Loucy (cell line): ENCODE measurements around the gene SYNGR3.
"Not testable (repeated sequence)": the region's sequence is repeated elsewhere in the genome, so short reads cannot be mapped to it uniquely, and the experiment has no call there.

Source experiments
- H2AFZ ChIP-seq: fragments of 200-600 bp; sonication (generic); 2 replicates; pipeline ENCODE4 v1.6.0; 2016; ENCODE audit warnings: antibody characterized with exemption, mild to moderate bottlenecking, low read length, moderate library complexity
- H3F3A ChIP-seq: fragments of 200-600 bp; 2 replicates; pipeline ENCODE4 v1.6.0; 2016; ENCODE audit warnings: antibody characterized with exemption, low read depth, mild to moderate bottlenecking
- H3K27me3 ChIP-seq: fragments of 200-600 bp; sonication (generic); 2 replicates; pipeline ENCODE4 v1.6.1; 2014; ENCODE audit warnings: low read length, mild to moderate bottlenecking; ENCODE audit not compliant: insufficient read depth, poor library complexity, severe bottlenecking
- H3K36me3 ChIP-seq: fragments of 200-600 bp; sonication (generic); 2 replicates; pipeline ENCODE4 v1.6.1; 2016; ENCODE audit warnings: low read length; ENCODE audit not compliant: insufficient read depth
- H3K4me1 ChIP-seq: fragments of 200-600 bp; sonication (generic); 2 replicates; pipeline ENCODE4 v1.5.1; 2014; ENCODE audit warnings: low read length, mild to moderate bottlenecking; ENCODE audit not compliant: insufficient read depth, poor library complexity, severe bottlenecking
- H3K4me2 ChIP-seq: fragments of 200-600 bp; sonication (generic); 2 replicates; pipeline ENCODE4 v1.6.0; 2014; ENCODE audit warnings: antibody characterized with exemption, low read length, low read depth, mild to moderate bottlenecking; ENCODE audit not compliant: poor library complexity, severe bottlenecking
- H3K4me3 ChIP-seq: fragments of 200-600 bp; sonication (generic); 2 replicates; pipeline ENCODE4 v1.5.1; 2014; ENCODE audit warnings: low read length, mild to moderate bottlenecking, mixed read lengths; ENCODE audit not compliant: poor library complexity, severe bottlenecking
- H3K79me2 ChIP-seq: fragments of 200-600 bp; sonication (generic); 2 replicates; pipeline ENCODE4 v1.6.1; 2014; ENCODE audit warnings: low read length; ENCODE audit not compliant: insufficient read depth
- H3K9ac ChIP-seq: fragments of 200-600 bp; sonication (generic); 2 replicates; pipeline ENCODE4 v1.6.0; 2014; ENCODE audit warnings: mild to moderate bottlenecking, low read depth, low read length, moderate library complexity; ENCODE audit not compliant: poor library complexity, severe bottlenecking
- H3K9me2 ChIP-seq: fragments of 200-600 bp; sonication (generic); replicated peaks from 2 replicates; pipeline ENCODE4 v1.6.1; 2016; ENCODE audit warnings: low read depth, low read length, mixed read lengths
- H3K9me3 ChIP-seq: fragments of 200-600 bp; sonication (generic); 2 replicates; pipeline ENCODE4 v1.6.1; 2014; ENCODE audit warnings: mild to moderate bottlenecking, antibody characterized with exemption, low read length, low read depth; ENCODE audit not compliant: insufficient read depth
- H4K20me1 ChIP-seq: fragments of 200-600 bp; sonication (generic); 2 replicates; pipeline ENCODE4 v1.6.0; 2014; ENCODE audit warnings: antibody characterized with exemption, low read length, mild to moderate bottlenecking; ENCODE audit not compliant: insufficient read depth, poor library complexity, severe bottlenecking
- CTCF ChIP-seq: fragments of 200-600 bp; sonication (generic); conservative IDR thresholded peaks from 2 replicates; pipeline ENCODE4 v1.5.1; 2014; ENCODE audit warnings: mild to moderate bottlenecking, antibody characterized with exemption, low read length
- EZH2phosphoT487 ChIP-seq: fragments of 200-600 bp; IDR thresholded peaks from 2 replicates; pipeline ENCODE4 v1.6.1; 2018; ENCODE audit warnings: antibody characterized with exemption, mild to moderate bottlenecking, moderate library complexity, borderline replicate concordance

The SYNGR3 gene

DNA sequence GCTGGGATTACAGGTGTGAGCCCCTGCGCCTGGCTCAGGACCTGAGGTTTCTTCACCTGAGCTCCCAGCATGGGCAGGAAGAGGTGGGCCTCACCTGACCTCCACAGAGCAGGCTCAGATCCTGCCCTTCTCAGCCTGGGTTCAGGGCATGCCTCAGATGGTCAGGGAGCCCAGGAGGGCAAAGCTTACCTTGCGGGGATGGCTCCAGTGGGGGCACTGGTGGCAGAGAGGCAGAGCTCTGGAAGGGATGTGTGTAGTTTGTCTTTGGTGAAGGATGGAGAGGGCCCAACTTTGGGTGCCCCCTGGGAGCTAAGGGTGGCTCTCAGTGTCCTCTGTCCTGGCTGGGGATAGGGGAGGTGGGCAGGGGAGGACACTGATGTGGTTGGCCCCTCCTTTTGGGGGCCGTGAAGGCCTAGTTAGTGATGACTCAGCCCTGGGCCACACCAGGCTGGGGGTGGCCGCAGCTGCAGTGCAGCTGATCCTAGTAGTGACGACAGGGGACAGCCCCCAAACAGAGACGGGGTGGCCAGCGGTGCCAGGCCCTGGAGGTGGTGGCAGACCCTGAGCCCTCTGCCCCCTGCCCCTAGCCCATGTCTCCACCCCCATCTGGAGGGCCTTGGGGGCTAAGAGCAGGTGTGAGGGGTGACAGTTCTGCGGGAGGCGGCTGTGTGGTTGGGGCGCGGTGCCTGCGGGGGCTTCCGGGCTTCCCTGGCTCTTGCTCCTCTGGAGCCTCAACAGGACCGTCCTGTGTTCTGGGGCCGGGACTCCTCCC, 42.7 kb downstream of the SYNGR3 start:
- no peaks in the 10 kb centered on the region for H3K4me1 ChIP-seq
- no peaks in the 10 kb centered on the region for H3K36me3 ChIP-seq
- no peak overlapping the region for H3K9ac ChIP-seq
- TF ChIP-seq CTCF (no peak), EZH2phosphoT487 (no peak)
- no peaks in the 10 kb centered on the region for H3K79me2 ChIP-seq
- no peak overlapping the region for H3K4me3 ChIP-seq
- H4K20me1 ChIP-seq: no peaks in the 10 kb centered on the region
- no peaks in the 10 kb centered on the region for H3F3A ChIP-seq
- no peaks in the 10 kb centered on the region for H3K27me3 ChIP-seq
- no peaks in the 10 kb centered on the region for H3K9me2 ChIP-seq
- H2AFZ ChIP-seq: no peak overlapping the region
- H3K9me3 ChIP-seq: no peaks in the 10 kb centered on the region
- H3K4me2 ChIP-seq: no peak overlapping the region

GRCh38 chr16:2033057-2033908, 43.5 kb downstream of the SYNGR3 start:
- TF ChIP-seq CTCF (no peak), EZH2phosphoT487 (no peak)
- Histone ChIP-seq H3K9ac (no peak overlapping the region), H4K20me1 (no peaks in the 10 kb centered on the region), H3K4me1 (no peaks in the 10 kb centered on the region), H3K27me3 (no peaks in the 10 kb centered on the region), H3F3A (no peaks in the 10 kb centered on the region), H3K36me3 (no peaks in the 10 kb centered on the region), H3K79me2 (no peaks in the 10 kb centered on the region), H2AFZ (no peak overlapping the region), H3K4me3 (no peak overlapping the region), H3K9me2 (no peaks in the 10 kb centered on the region), H3K9me3 (no peaks in the 10 kb centered on the region), H3K4me2 (no peak overlapping the region)

DNA sequence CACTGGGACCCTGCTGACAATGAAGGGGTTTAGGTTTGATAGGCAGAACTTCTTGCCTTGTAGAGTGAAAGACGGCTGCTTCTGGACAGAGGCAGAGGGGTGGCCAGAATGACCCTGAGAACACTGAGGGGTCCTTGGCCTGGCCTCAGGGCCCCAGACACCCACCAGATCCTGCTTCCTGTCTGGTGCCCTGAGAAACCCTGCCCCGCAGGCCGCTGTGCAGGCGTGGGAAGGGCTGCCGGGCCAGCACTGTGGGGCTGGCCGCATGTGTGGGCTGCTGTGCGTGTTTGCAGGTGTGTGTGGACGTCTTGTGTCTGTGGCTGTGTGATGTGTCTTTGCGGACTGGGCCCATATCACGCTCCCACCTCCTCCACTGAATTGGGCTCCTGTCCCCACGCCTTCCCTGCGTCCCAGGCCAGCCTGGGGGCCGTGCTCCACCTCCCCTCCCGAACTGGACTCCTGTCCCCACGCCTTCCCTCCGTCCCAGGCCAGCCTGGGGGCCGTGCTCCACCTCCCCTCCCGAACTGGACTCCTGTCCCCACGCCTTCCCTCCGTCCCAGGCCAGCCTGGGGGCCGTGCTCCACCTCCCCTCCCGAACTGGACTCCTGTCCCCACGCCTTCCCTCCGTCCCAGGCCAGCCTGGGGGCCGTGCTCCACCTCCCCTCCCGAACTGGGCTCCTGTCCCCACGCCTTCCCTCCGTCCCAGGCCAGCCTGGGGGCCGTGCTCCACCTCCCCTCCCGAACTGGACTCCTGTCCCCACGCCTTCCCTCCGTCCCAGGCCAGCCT, 44.3 kb downstream of the SYNGR3 start:
- not testable (repeated sequence) for H3K27me3 ChIP-seq, H3K9me3 ChIP-seq, H3K79me2 ChIP-seq, H3F3A ChIP-seq, H4K20me1 ChIP-seq, H3K36me3 ChIP-seq, H3K4me1 ChIP-seq, H3K9me2 ChIP-seq, H3K9ac ChIP-seq, H3K4me3 ChIP-seq, H3K4me2 ChIP-seq, H2AFZ ChIP-seq
